ENCODE results near the gene HLA-DPB1. TPM values are rescaled to one million over a fixed set of nuclear protein-coding genes. Genes with fewer than 3 reads are reported as not detected.

Gene HLA-DPB1
- total and polyA plus RNA-seq, 9 of the 15 experiments (the other 6 are each of a cell fraction or from before 2014, with no cell fraction given): 0.07 to 1.2 (median 0.51) TPM

DNA sequence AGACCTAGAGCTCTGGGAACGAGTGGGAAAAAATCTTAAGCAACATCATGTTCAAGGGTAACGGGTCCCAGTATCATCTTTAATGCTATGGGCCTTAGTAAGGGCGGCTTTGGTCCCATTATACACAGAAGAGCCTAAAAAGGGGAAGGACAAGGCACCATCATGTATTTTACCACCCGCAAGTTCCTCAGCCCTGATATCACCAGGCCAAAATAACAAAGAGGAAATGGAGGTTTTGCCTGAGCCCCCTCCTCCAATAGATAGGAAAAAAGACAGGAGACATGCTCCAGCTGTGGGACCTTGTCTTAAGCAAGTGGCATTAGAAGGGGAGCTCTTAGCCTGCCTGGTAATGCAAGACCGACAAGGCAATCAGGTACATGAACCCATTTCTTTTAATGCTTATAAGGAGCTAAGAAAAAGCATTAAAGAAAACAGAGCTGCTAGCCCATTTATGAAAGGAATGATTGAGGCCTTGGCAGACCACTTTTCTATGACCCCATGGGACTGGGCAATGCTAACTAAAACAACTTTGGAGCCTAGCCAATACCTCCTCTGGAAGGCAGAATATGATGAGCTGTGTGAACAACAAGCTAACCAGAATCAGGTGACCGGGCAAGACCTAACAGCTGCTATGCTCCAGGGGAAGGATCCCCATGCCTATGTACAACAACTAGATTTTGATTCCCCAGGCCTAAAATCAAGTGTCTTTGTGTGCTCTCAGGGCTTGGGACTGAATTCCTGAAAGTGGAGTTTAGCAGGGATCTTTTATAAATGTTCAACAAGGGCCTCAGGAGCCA, 25.6 kb upstream of the HLA-DPB1 start:
- Histone ChIP-seq H3K79me2 (ENCODE audit: control insufficient read depth, insufficient read depth, low read length) (no peaks in the 10 kb centered on the region), H3K27me3 (ENCODE audit: control insufficient read depth in 2 of 2, insufficient read depth in 2 of 2, low read length in 2 of 2) (peaks cover 9 to 19% of the 10 kb centered on the region in 2 experiments; a peak in 3 of 5 replicates), H2AFZ (ENCODE audit: low read depth, low read length) (no peak overlapping the region), H3K9me1 (ENCODE audit: control insufficient read depth, insufficient read depth, low read length) (no peaks in the 10 kb centered on the region), H3K9ac (ENCODE audit: insufficient read depth in 1 of 2, low read depth in 2 of 2, low read length in 2 of 2) (no peak overlapping the region), H3K4me3 (no peak overlapping the region), H3K27ac (ENCODE audit: extremely low read depth, low read depth, low read length) (no peak overlapping the region), H3K36me3 (ENCODE audit: control insufficient read depth, insufficient read depth, low read length) (no peaks in the 10 kb centered on the region), H3K4me1 (replicated peaks in 1 of 2; ENCODE audit: control insufficient read depth in 2 of 2, insufficient read depth in 2 of 2, low read length in 2 of 2) (no peaks in the 10 kb centered on the region), H3K9me3 (replicated peaks; ENCODE audit: control insufficient read depth, insufficient read depth, low read depth, low read length) (no peaks in the 10 kb centered on the region), H3K4me2 (ENCODE audit: insufficient read depth, low read length) (no peak overlapping the region), H4K20me1 (replicated peaks; ENCODE audit: control insufficient read depth, insufficient read depth, low read length) (no peaks in the 10 kb centered on the region)
- intact Hi-C loops (cut with micrococcal nuclease): no loop called here
- TF ChIP-seq ZNF224 (CRISPR knock-in tag; IDR thresholded peaks at IDR 0.05) (no peak), BCL6 (CRISPR knock-in tag; IDR thresholded peaks at IDR 0.05) (no peak), PURB (CRISPR knock-in tag; IDR thresholded peaks at IDR 0.05; ENCODE audit: low read depth) (no peak), CHCHD3 (CRISPR knock-in tag; IDR thresholded peaks at IDR 0.05) (no peak), TRIM28 (IDR thresholded peaks at IDR 0.05) (no peak), XRCC4 (IDR thresholded peaks at IDR 0.05; ENCODE audit: extremely low read depth, insufficient read depth, insufficient read length) (no peak), BRF1 (IDR thresholded peaks at IDR 0.05; ENCODE audit: borderline replicate concordance, extremely low read depth, insufficient read length) (no peak), KLF16 (IDR thresholded peaks at IDR 0.05) (no peak), MAFF (IDR thresholded peaks at IDR 0.05; ENCODE audit: low read length) (no peak), CEBPG (CRISPR knock-in tag; IDR thresholded peaks at IDR 0.05) (no peak), CEBPG (tag; conservative IDR thresholded peaks at IDR 0.05 in 1 of 2, IDR thresholded peaks at IDR 0.05 in 1 of 2) (no peak), MBD2 (IDR thresholded peaks at IDR 0.05; ENCODE audit: borderline replicate concordance, low read depth) (no peak)
- ChIA-PET POLR2A (interaction anchor here (0.6 to 1.3 kb wide), 4 partner anchors 19 to 274 kb away, joined by 3 to 5 read pairs (median 4); no protein-coding TSS in a partner anchor), CTCF (ENCODE audit: low intra/inter-chr PET ratio) (interaction anchor here (0.6 kb wide), 1 partner anchor 88 kb away, joined by 4 read pairs; no protein-coding TSS in a partner anchor)
- ATAC-seq: no peak
- in situ Hi-C loops (cut with MboI): no loop called here
- no peak for DNase-seq (ENCODE audit: extremely low read depth in 1 of 4, low spot score in 3 of 4)
- BruUV-seq (replicated peaks): no TSS peak
- FAIRE-seq: no peak
- WGBS (ENCODE audit: insufficient coverage, low coverage, missing lambda C conversion rate): 2% methylated on average over 6 of the region's 6 CpGs

Measured in K562 (cell line).